ENCODE results near the gene GDF2.

Gene GDF2

DNA sequence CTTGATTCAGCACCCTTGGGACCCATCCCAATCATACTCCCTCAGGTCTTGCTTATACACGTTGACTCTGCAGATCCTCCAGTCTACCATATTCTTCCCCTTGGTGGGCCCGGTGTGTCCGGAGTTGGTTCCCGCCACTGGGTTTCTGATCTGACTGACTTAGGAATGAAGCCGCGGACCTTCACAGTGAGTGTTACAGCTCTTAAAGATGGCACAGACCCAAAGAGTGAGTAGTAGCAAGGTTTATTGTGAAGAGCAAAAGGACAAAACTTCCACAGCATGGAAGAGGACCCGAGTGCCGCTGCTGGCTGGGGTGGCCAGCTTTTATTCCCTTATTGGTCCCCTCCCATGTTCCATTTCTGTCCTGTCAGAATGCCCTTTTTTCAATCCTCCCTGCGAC, 28.2 kb upstream of the GDF2 start:
- no peak for DNase-seq

DNA sequence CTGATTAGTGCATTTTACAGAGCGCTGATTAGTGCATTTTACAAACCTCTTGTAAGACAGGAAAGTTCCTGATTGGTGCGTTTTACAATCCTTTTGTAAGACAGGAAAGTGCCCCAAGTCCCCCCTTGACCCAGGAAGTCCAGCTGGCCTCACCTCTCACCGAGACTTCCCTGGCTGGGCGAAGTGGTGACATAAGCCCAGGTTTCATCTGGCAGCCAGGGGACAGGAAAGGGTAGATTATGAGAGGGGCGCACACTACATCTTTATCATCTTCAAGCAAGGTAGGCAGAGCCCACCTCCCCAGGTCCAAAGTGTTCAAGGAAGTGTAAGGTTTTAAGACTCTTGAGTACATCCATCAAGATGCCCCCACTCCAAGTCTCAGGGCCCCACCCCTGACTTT, 27.8 kb upstream of the GDF2 start:
- no peak for DNase-seq

DNA sequence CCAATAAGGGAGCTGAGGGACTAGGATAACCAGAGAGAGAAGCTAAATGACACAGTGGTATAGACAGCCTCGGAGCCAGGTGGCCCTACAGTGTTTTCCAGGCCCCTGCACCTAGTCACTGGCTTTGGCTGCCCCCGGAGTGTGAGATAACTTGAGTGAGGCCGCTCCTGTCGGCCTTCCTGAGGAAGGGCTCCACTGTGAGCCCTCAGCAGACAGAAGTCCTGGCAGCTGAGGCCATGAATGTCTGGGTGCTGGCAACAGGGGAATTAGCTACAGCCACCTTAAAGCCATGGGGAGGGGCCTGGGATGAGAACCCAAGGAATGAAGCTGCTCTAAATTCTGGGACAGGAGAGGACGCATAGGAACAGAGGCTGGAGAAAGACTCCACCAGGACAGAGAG, 26.8 kb upstream of the GDF2 start:
- DNase-seq: no peak

DNA sequence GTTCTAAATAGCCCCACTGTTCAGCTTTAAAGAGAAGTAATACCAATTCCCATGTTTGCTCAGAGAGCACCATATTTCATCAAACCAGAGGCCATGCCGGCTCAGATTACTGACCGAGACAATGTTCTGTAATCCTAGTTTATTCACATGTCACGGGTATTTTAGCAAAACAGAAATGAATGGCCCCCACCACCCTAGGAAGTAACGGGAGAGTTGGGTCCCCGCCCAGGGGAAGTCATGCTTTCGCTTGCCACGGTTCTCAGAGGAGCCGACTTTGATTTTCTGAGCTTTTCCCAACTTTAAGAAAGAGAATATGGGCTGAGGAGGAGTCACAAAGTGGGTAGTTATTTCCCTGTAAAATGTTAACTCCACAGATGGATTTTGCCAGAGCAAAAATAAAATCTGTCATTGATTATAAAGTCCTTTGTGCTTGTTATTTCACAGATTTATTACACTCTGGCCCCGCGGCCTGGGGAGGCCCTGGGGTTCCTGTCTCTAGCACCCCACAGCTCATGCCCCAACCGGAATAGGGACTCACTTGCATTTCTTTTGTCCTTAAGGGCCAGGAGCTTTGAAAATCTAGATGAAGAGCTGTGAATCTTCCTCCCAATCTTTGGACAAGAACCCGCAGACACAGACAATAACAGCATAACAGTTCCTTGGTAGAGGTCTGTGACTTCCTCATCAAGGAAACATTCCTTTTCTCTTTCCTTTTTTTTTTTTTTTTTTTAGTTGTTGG, 25.9 kb upstream of the GDF2 start:
- no peak for DNase-seq

DNA sequence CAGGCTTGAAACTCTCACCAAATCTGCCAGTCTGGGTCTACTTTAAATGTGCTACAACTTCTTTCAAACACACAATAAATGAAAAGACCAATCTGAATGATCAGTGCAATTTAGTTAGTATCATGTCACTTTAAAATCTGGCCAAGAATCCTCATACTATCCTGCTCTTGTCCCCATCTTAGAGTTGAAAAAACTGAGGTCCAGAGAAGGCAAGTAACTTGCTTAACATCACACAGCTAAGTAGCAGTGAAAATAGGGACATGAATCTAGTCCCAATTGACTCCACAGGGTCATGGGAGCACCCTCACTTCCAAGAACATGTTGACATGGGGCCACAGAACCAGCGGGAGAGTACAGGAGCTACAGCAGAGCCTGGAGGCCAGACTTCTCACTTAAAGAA, 25.3 kb upstream of the GDF2 start:
- no peak for DNase-seq

DNA sequence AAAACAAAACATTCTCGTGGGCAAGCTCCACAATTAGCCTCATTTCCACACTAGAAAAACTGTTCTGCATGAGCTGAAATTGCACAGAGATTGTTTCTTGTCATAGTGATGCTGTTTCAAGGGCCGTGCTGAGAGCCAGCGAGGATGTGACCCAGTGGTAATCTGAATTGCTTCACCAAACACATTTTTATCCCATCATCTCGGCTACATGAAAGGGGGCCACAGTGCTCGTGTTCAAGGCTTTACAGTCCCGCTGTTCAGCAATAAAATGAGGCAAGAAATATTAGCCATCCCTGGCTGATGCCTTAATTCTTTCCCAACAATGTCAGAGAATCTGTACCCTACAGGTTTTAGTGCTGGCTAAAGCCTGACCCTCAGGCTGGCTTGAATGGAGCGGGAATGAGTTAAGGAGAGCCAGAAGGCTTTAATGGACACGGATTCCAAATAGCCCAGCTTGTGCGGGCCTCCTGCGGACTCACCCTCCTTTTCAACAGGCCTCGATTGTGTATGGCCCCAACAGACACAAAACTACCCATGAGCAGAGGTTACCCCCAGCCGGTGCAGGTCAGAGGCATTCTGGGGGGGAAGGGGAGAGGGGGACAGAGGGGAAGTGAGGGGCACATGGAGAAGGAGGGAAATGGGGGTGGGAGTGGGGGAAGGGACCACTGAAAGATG, 24.3 kb upstream of the GDF2 start:
- no peak for DNase-seq

DNA sequence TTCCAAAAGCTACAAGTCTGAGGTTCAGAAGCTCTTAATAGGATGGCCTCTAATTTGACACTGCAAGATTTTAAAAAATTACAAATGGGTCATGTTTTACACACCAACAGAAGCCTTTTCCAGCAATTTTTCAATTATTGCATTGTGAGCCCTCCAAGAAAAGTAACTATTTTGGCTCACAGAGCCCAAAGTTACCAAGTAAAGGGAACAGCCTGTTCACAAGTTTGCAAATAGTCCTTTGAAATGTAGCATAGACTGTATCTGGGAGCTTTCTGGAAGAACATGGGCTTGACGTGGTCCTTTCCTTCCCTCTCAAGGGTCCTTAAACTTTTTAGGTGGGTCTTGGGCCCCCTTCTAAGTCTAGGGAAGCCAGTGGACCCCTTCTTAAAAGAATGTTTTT, 23.5 kb upstream of the GDF2 start:
- DNase-seq: no peak

DNA sequence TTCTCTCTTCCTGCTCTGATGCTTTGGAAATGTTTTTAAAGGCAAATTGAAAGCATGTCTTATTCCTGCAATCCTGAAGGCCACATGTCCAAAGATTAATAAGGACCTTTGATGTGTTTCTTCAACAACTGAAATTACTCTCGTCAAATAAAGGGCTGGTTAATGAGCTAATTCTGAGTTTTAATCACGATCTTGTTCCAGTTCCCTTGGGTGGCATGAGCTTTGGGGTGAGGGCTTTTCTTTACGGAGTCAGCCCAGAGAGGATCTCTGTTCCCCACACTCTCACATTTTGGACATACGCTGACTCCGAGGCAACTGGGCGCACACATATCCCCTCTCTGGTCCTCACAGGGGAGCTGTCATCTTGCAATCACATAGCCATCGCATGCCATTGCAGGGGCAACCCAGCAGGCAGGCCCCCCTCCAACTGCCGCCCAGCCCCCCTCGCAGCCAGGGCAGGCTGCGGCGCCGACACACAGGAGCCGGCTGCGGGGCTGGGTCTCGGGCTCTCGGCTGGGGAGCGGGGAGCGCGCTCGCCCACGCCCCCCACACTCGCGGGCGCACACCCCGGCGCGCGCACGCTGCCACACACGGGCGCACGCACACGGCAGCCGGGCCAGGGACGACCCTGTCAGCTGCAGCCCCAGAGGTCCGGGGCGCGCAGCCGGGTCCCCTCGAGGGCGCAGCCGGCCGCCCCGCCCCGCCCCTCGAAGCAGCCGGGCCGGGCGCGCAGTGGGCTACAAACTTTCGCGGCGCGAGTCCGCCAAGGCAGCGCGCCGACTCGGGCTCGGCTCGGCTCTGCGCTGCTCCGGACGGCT, 22.4 kb upstream of the GDF2 start, which contains the start of gene GDF10:
Gene GDF10 (plus strand): TSS at position 587 of the 818 bp plus-strand sequence. CDS start 455 bp downstream, outside the sequence.
- DNase-seq: no peak

DNA sequence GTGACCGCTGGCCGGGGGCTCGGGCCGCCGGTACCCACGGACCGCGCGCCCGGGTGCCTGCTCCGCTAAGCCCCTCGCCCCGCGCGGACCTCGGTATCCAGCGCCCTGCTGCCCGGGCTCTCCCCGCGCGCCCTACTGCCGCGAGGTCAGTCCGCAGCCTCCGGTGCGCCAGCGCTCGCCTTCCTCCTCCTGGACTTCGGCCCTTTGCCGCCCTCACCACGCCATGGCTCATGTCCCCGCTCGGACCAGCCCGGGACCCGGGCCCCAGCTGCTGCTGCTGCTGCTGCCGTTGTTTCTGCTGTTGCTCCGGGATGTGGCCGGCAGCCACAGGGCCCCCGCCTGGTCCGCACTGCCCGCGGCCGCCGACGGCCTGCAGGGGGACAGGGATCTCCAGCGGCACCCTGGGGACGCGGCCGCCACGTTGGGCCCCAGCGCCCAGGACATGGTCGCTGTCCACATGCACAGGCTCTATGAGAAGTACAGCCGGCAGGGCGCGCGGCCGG, 21.8 kb upstream of the GDF2 start:
- DNase-seq: no peak

DNA sequence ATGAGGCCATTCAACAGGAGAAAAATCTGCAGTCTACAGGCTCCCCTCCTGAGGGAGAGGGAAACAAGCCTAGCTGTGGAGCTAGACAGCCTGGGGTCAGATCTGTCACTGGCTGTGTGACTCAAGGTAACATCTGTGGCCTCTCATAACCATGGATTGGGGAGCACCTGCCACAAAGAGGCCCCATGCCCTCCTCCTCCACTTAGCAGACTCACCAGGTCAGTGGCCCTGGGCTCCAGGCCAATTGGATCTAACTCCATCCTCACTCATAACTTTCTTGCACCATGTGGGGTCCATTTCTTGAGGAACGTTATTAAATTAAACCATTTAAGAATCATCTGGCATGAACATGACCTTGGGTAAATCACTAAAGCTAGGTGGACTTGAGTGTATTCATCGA, 20.4 kb upstream of the GDF2 start:
- no peak for DNase-seq

DNA sequence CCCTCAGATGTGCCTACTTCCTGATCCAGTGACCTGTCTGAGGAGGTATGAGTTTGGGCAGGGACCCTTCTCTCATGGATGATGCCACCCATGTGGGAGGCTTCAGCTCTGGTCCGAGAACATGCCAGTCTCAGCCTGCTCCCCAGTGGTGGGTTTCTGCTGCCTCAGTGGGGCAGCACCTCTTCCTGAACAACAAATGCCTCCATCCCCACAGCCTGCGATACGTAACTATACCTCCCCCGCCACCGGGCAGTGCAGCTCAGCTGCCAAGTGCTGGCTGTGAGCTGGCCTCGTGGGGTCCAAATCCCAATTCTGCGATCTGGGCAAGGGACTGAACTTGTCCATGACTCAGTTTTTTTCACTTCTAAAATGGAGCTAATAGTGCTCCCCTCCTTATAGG, 19.1 kb upstream of the GDF2 start:
- DNase-seq: no peak

DNA sequence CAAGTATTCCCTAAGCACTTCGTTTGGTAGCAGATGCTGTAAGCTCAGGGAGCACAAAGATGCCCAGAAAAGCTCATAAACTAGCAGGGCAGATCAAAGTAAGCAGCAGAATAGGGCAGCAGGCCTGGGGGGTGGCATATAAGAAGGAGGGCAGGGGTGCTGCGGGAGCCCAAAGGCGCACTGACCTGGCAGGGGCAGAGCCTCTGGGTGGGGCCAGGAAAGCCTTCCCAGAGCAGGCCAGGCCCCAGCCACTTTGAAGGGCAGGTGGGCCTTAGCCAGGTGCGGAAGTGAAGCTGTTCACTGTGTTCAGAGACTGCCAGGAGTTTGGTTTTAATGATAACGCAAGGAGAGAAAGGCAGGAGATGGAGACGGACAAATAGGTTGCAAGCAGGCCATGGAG, 18.4 kb upstream of the GDF2 start:
- DNase-seq: no peak

DNA sequence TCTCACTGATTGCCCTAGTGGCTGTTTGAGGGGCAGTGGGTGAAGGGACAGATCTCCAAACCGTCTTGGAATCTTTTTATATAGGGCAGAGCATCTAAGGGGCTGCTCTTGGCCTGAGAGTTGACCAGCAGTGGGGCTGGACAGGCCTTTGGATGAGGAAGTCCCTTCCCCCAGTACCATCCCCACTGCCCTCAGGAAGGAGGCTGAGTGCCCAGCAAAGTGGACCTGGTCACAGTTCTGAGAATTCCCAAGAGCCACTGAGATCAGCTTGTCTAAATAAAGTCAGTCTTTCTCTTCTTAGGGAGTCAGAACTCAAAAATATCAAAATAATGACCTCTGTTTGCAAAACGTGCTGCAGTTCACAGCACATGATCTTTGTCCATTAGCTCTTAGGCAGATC, 16.7 kb upstream of the GDF2 start:
- DNase-seq: no peak

DNA sequence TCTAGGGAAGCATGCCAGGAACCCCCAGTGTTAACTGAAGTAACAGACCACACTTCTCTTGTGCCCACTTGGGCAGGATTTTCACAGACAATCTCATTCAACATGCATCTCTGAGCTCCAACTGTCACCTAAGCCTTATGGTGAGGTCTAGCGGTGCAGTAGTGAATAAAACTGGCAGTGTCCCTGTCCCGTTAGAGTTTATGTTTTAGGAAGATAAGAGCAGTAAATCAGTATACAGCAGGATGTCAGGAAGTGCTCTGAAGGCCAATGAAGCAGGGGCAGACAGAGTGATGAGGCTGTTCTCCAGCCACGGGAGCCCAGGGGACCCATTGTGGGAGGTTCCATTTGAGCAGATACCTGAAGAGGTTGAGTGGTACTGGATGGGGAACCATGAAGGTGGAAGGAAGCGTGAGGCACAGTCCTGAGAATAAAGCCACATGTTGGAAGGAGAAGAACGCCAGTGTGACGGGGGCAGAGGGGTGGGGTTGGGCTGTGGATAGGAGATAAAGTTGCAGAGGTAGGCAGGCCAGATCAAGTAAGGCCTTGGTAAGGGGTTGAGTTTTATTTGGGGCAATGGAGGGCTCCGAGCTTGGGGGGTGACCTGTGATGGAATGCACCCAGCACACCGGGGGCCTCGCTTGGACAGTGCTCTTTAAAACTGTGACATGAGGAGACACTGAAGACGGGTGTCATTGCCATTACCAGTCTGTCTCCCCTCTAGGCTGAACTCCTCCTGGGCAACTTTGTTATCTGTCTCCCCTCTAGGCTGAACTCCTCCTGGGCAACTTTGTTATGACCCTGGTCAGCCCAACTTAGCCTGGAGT, 15.7 kb upstream of the GDF2 start:
- DNase-seq: peak; percentile 41

DNA sequence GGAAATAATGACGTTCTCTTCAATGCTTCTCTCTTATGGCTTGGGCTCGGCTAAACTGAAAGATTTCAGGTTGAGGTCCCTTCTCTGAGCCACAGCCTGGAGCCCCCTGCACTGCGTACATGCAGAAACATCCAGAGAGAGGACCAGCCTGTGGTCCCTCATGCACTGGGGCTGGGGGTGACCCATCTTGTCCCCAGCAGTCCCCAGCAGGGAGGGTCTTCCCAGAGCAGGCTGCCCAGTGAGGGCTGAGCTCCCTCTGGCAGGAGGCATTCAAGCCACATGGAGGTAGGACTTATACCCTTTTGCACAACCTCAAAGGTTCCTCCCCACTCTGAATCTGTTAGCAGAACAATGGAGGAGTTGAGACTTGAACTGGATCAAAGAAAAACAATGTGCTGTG, 14.9 kb upstream of the GDF2 start:
- DNase-seq: no peak

DNA sequence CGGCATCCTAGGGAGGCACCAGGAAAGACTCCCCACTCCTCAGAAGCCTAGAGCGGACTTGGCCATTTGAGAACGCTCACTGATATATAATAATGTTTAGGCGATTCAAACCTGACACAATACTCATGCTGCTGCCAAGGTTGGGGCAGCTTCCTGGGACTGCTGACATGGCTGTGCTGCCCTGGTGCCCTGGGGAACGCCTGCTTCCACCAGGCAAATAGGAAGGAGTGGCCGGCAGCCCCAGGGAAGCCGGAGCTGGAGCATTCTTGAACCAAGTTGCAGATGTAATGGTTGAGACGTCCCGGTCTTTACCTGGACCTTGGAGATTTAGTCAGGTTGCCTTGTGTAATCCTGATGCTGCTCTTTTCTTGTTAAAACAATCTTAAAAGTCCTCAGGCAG, 13.5 kb upstream of the GDF2 start:
- DNase-seq: no peak

DNA sequence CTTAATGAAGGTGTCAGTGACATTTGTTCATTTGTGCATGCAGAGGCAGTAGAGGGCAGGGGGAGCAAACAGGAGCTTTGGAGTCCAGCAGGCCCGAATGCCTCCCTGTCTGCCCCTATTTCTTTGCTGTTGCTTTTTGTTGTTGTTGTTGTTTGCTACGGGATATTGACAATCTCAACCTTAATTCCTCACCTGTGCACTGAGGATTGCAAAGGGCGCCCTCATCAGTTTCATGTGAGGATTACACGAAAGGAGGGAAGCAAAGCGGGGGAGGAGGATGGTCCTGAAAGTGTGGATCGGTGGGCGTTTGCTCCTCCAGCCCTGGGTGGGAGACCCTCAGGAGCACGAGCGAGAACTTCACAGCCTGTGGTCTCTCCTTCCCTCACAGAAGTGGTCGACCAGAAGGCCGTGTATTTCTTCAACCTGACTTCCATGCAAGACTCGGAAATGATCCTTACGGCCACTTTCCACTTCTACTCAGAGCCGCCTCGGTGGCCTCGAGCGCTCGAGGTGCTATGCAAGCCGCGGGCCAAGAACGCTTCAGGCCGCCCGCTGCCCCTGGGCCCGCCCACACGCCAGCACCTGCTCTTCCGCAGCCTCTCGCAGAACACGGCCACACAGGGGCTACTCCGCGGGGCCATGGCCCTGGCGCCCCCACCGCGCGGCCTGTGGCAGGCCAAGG, 12.7 kb upstream of the GDF2 start:
- no peak for DNase-seq

DNA sequence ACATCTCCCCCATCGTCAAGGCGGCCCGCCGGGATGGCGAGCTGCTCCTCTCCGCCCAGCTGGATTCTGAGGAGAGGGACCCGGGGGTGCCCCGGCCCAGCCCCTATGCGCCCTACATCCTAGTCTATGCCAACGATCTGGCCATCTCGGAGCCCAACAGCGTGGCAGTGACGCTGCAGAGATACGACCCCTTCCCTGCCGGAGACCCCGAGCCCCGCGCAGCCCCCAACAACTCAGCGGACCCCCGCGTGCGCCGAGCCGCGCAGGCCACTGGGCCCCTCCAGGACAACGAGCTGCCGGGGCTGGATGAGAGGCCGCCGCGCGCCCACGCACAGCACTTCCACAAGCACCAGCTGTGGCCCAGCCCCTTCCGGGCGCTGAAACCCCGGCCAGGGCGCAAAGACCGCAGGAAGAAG, 12.2 kb upstream of the GDF2 start:
- DNase-seq: no peak

DNA sequence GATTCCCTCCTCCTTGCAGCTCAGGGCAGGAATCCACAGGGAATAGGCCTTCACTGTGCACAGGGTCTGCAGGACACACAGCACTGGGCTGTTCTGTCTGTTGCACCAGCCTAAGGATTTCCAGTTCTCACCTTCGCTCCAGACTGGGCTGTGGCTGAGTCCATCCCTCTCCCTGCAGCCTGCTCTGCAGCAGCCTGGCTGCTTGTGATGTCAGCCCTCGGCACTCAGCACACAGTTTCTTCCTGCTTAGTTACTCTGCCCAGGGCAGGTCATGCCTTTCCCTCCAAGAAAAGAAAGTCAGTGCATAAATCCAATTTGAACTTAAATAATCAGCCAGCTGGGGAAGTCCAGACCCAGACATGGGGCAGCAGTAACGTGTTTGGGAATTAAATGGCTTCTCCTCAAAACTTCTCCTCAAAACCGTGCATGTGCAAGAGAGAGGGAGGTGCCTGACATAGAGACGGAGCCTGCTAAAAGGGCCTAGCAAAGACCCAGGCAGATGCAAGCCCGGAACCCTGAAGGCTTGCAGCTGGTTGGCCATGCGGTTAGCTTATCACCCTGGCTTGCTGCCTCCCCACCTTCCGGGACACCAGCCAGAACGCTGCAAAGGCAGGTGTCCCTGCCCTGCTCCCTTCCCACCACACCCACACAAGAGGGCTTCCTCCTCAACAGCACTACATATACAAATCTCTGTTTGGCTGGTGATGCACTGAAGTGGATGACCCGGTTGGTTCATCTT, 10.9 kb upstream of the GDF2 start:
- DNase-seq: peak; percentile 42

DNA sequence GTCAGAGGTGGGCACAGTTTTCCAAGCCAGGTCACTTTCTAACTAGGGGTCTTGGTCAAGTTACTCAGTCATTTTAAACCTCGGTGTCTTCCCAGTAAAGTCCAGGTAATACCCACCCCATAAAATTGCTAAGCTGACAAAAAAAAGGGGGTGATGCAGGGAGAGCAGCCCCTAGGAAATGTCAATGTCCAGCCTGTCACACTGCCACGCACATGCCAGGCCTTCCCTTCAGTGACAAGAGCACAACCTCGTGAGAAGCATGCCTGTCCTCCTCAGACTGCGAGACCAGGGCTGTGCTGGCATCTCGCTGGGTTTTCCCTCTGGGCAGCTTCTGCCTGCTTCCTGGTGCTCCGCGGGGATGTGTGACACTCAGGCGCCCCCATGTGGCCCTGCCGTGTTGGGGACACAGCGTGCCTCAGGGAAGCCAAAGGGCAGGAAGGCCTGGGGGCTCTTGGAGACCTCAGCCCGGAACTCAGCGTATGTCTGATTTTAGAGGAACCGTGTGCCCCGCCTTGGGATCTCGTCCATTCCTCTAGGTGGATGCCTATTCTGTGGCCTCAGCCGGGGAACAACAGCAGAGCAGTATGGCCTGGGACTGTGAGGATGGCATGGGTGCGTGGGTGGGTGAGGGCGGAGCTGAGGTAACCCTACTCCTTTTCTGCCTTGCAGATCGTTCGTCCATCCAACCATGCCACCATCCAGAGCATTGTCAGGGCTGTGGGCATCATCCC, 10.2 kb upstream of the GDF2 start:
- peak; percentile 81 for DNase-seq

DNA sequence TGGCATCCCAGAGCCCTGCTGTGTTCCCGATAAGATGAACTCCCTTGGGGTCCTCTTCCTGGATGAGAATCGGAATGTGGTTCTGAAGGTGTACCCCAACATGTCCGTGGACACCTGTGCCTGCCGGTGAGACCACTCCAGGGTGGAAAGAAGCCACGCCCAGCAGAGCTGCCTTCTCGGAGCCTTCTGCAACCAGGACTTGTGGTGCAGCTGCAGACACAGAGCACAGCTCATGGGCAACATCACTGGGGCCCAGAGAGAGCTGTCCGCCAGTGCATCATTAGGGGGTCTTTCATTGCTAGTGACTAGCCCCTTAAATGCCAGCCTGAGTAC, 9.6 kb upstream of the GDF2 start:
- DNase-seq: no peak

Measured in OCI-M1 (cell line).